Astrocyte (in vitro differentiated cells and primary cell): ENCODE measurements around the gene LTBP2.

Experiments used
- CTCF ChIP-seq: IDR thresholded peaks from 2 replicates; pipeline ENCODE4 v1.5.1; 2011; ENCODE audit warnings: low read depth, mild to moderate bottlenecking, inconsistent platforms, low read length, moderate library complexity; ENCODE audit not compliant: insufficient read depth
- EZH2 ChIP-seq: IDR thresholded peaks from 2 replicates; pipeline ENCODE4 v1.6.1; 2012; ENCODE audit warnings: mild to moderate bottlenecking, low read length, inconsistent platforms; ENCODE audit not compliant: insufficient read depth

- TF ChIP-seq CTCF: no peak
- TF ChIP-seq EZH2: no peak
These were observed 40.6 kb downstream of the LTBP2 start for GRCh38 chr14:74571441-74571841.
